Epithelial cell of proximal tubule (primary cell): ENCODE results near the gene MEGF11. TPM values are rescaled to one million over a fixed set of nuclear protein-coding genes. Genes with fewer than 3 reads are reported as not detected.

Experiments used
- DNase-seq: peaks from one replicate; pipeline ENCODE4 v3.0.0-alpha.2; 2011; ENCODE audit warnings: low read depth
- H3K4me3 ChIP-seq: 2 replicates; pipeline ENCODE4 v1.5.1; 2011; ENCODE audit warnings: low read depth, mild to moderate bottlenecking, low read length
- total RNA-seq: library from RNA; depleted of rRNA; stranded (reverse); fragments of >200 nt; gene quantifications from 2 replicates; pipeline ENCODE4 v1.2.3, GENCODE V29; 2015
- TF ChIP-seq, protein P1 (sequence below): conservative IDR thresholded peaks from 2 replicates; pipeline ENCODE4 v1.5.1; 2012; ENCODE audit warnings: low read depth, mild to moderate bottlenecking, low read length

The MEGF11 gene
- total RNA-seq, 1 donor from 2014 or later: 3.7 TPM

DNA sequence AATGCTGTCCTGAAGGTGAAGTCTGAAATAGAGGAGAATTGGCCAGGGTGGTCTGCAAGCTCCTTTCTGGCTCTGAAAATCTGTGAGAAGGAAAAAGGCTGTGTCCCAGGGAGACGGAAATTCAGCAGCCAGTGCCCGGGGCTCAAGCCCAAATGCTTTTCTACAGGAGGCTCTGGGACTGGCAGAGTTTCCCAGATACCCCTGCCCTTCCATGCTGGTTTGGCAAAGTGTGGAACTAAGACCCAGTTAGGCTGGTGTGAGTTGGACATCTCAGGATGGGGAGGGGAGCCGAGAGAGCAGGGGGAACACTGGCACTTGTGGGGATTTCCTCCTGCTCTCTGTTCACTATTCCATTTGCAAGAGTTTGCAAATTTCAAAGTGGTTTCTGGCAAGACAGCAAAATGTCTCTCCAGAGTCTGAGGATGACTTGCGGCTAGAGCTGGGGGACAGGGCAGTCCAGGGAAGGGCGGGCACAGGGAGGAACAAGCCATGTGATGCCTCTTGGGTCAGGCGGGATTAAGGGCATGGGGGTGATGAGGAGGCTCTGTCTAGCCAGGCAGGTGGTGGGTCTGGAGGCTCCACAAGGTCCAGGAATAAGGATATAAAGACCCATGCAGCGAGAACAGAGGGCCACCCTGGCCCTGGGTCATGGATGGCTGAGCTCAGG, 231.9 kb downstream of the MEGF11 start:
- TF ChIP-seq, protein P1, sequence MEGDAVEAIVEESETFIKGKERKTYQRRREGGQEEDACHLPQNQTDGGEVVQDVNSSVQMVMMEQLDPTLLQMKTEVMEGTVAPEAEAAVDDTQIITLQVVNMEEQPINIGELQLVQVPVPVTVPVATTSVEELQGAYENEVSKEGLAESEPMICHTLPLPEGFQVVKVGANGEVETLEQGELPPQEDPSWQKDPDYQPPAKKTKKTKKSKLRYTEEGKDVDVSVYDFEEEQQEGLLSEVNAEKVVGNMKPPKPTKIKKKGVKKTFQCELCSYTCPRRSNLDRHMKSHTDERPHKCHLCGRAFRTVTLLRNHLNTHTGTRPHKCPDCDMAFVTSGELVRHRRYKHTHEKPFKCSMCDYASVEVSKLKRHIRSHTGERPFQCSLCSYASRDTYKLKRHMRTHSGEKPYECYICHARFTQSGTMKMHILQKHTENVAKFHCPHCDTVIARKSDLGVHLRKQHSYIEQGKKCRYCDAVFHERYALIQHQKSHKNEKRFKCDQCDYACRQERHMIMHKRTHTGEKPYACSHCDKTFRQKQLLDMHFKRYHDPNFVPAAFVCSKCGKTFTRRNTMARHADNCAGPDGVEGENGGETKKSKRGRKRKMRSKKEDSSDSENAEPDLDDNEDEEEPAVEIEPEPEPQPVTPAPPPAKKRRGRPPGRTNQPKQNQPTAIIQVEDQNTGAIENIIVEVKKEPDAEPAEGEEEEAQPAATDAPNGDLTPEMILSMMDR: no peak
- no peak for DNase-seq
- no peak overlapping the region for H3K4me3 ChIP-seq

DNA sequence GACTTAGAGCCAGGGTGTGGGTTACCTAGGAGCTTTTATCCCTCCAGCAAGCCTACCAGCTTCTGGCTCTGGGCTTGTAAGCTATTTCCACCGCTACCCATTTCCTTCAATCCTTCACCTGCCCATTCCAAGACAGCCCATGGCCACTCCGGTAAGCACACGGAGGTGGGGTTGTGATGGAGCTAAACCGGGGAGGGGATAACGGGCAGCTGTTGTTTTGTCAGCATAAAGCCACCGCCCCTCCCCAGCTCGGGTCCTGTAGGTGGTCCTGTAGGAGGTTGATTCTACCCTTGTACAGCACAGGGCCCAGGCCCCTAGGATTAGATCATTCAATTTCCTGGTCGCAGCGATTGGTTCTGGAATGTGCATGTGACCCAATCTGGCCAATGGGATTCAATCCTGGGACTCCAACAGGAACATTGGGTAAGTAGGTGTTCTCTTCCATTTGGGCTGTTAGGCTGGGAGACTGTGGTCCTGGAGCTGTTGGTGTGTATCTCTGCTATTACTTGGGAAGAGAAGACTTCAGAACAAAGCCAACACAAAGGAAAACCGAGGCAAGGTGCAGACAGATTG, 233.6 kb downstream of the MEGF11 start:
- TF ChIP-seq, protein P1: no peak
- H3K4me3 ChIP-seq: no peak overlapping the region
- no peak for DNase-seq

DNA sequence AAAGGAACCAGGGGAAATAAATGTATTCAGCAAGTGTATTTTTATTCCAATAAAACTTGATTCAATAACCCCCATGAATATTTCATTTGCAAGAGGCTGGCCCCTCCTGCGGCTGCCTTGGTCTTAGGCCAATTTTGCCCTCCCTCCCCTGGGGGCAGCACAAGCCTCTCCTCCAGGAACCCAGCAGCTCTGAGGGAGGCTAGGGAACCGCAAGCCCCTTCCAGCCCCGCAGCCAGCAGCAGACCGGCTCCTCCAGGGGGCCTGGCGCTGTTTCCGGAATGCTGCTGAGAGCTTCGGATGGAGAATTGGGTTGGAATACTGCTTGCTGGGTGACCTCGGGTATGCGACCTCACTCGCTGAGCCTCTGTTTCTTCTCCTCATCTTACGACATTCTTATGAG, 234.2 kb downstream of the MEGF11 start:
- TF ChIP-seq, protein P1: no peak
- DNase-seq: no peak
- H3K4me3 ChIP-seq: no peak overlapping the region

DNA sequence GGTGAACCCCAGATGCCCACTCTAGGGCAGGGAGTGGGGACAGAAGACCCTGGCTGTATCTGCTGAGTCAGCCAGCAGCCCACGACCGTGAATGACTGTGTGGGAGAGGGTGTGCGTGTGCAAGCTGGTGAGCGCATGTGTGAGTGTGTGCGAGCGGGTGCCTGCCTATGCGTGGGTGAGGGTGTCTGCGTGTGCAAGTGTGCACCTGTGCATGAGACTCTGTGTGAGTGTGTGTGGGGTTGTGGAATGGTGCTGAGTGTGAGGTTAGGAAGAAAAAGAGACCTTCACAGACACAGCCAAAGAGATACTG, 235.1 kb downstream of the MEGF11 start:
- TF ChIP-seq, protein P1: no peak
- DNase-seq: no peak
- H3K4me3 ChIP-seq: no peak overlapping the region

DNA sequence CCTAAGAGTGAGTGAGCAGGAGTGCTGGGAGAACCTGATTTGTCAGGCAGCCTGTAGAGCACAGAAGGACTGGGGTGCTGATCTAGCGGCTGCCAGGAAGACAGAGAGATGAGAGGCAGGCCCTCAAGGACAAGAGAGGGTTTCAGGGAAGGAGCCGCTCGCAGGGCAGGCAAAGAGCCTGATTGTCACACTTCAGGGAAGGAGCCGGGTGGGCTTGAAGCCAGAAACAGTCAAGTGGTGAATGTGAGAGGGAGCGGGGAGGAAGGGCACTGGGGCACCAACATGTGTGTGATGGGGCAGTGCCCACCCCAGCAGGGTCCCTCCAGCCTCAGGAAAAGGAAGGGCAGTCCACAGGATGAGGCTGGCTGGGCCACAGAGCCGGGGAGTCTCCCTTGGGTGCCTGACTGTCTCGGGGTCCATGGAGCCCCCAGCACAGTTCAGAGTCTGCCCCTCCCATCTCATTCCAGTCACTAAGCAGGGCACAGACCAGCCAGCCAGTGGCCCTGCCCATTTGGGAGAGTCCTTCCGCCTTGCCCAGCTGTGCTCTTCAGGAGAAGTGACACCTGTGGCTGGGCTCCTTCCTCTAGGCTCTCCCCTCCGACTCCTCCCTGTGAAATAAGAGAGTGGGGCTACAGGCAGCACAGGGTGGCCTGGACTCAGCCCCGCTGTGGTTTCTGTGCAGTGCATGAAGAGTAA, 235.6 kb downstream of the MEGF11 start:
- no peak overlapping the region for H3K4me3 ChIP-seq
- TF ChIP-seq, protein P1: no peak
- DNase-seq: no peak

DNA sequence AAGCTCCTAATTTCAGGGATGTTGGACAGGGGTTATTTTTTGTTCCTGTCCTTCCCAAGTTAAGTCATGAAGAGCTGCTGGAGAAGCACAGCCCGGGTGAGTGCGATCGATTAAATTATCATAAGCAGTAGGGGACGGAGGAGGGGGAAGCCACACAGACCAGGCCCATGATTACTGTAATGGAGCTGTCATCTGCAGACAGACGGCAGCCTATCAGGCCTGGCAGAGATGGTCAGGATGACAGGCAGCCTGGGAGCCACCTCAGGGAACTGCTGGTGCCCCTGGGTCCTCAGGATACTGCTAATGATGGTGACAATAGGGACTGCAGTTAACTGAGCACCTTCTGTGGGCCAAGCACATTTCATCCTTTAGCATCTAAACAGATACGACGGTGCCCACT, 236.6 kb downstream of the MEGF11 start:
- TF ChIP-seq, protein P1: no peak
- DNase-seq: no peak

More for the DNA sequence above, 236.6 kb downstream of the MEGF11 start:
- no peak overlapping the region for H3K4me3 ChIP-seq
